ENCODE data around the gene TMOD1.

Gene TMOD1

GRCh38 chr9:97500263-97500662 lies 1.2 kb upstream of the TMOD1 start:
- no peak for DNase-seq

- DNase-seq, result no peak
These were observed 695 bp upstream of the TMOD1 start for GRCh38 chr9:97500765-97501176.

DNA sequence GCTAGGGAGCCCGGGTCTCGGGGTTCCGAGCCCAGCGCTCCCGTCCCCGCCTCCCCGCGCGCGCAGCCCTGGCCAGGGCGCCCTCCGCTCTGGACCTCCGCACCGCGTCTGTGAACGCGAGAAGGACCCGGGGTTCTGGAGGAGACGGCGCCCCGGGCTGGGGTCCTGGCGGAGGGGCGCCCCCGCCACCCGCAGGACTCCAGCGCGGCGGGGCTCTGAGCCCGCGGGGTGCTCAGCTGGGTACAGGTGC lies 431 bp downstream of the TMOD1 start:
- no peak for DNase-seq

DNA sequence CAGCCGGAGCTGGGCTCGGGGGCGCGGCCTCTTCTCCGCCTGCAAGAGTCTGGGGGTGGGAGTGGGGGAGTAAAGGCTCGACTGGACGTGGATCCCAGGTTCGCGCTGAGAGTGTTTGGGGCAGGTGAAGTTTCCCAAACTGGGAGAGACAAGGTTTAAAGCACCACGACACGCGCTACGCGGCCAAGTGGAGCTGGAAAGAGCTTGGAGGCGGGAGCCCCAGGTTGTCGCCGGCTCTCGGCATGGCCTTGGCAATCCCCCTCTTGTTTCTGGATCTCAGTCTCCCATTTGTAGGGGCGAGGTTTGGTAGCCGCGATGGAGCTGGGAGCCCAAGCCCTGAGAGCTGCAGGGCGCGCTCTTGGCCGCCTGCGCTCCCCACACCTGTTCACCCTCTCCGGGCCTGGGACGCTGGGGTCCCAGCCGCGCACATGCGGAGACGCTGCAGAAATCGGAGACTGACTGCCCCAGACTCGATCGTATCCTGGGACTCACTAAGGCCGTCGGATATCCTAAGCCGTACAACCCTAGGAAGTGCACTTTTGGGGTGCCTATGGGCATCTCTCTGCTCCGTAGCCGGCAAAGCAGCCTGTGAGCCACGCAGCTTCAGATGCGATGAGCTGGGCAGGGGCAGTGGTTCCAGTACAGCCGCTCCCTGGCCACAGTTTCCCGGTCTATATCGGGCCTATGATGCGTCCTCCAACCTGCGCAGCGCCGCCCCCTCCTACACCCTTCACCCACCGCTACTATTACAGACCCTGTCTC lies 937 bp downstream of the TMOD1 start:
- no peak for DNase-seq

GRCh38 chr9:97502984-97503861 lies 1.8 kb downstream of the TMOD1 start:
- no peak for DNase-seq

DNA sequence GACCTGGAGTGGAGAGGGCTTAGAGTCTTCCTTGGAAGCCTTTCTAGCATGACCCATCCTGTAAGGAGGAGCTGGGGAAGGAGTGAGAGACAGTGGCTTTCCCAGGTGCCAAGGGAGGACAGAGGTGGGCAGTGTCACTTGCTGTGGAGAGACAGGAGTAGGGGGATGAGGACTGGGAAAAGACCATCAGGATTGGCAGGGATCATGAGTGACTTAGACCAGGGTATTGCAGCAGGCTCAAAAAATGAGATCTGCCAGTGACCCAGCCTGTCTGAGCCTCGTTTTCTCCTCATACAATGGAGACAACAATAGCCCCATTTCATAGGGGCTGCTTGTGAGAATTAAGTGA lies 2.4 kb downstream of the TMOD1 start:
- no peak for DNase-seq

DNA sequence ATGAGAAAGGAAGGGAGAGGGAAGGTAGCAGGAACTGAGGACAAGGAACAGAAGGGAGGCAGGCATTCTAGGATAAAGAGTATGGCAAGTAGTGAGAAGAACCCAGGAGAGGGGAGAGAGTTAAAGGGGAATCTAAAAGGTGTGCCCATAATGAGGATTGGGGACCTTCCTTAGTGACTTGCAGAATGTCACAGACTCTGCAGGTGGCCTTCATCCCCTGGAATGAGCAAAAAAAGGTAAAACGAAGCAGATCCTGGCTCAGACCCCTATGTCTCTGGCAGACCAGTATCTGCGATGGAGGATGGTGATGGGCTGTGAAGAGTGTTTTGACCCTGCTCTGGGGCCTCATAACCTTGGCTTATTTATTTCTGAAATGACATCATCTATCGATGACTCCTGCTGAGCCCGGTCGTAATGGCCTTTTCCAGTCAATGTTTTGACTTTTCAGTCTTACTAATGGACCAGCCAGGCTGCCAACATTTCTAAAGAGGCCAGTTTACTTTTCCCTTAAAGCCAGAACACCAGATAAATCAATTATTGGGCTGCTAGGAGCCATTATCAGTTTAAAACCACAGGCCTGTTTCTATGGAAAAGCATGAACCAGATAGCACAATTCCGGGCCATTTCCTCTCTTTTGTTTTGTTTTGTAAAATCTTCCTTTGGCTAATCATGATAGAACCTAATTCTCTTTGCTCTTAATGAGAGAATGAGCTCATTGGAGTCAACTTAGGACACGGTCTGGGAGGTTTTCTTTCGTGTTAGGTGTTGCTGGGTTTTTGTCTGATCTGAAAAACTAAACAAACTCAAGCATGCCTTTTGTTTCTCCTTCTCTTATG lies 3.1 kb downstream of the TMOD1 start:
- DNase-seq, result no peak

DNA sequence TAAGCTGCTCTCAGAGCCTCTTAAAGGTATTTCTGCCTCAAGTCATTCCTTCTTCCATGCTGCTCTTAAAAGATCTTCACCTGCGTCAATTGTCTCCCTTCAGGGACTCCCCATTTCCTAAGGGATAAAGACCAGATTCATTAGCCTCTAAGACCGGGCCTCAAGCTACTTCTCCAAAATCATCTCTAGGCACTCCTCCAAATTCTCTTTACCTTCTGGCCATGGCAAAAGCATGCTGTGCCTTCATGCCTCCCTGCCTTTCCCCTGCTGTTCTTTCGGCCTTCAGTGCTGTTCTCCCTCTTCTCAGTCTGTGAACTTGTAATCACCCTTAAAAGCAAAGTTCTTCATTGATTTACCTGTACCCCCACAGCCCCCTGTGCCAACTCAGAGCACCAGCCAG lies 4.4 kb downstream of the TMOD1 start:
- DNase-seq, result peak in 1 of 2 experiments; percentile 82

DNA sequence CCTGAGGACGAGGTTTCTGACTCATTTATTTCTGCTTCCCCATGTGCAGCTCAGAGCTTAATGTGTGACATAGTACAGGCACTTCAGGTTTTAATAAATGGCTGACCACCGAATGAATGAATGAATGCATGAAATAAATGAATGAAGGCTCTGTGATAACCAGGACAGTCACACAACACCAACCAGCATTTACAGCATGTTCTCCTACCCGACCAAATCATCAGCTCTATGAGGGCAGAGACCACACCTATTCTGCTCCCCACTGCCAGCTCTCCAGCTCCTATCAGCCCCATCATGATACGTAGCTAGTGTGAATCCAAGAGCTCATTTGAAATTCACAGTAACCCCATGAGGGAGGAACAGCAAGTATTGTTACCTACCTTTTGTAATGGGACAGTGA lies 4.8 kb downstream of the TMOD1 start:
- DNase-seq, result no peak

GRCh38 chr9:97506787-97507186 lies 5.3 kb downstream of the TMOD1 start:
- no peak for DNase-seq

DNA sequence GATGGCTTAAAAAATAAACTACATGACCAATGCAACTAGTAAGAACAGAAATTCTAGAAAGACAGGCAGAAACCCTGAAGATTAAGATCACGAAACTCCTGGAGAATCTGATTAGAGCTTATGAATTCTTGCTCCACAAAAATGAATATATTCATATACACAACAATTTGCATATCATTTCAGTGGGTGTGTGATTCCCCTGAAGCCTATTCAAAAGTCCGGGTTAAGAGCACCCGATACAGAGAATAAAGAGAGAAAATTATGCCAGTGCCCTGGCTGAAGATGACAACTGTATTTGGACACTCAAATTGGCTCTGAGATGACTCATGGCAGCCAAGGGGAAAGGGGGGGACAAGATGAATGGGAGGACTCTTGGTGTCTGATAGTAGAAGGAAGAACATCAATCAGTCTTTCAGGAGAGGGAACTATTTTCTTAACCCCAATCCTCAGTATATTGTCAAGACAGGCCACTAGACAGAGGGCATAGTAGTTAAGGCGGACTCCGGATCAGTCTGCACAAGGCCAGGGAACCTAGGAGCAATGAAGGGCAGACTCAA lies 6.0 kb downstream of the TMOD1 start:
- no peak for DNase-seq

DNA sequence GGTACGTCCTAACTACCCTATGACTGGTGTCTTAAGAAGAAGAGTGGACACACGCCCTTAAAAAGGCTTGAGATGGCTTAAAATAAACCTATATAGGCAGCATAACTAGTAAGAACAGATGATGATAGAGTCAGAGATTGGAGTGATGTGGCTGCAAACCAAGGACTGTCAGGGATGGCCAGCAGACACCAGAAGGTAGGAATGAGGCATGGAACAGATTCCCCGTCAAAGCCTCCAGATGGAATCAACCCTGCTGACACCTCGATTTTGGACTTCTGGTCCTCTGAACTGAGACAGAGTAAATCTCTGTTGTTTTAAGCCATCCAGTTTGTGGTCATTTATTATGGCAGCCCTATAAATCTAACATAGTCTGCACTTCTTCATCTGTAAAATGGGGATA lies 7.4 kb downstream of the TMOD1 start:
- DNase-seq, result peak in 1 of 2 experiments; percentile 41

DNA sequence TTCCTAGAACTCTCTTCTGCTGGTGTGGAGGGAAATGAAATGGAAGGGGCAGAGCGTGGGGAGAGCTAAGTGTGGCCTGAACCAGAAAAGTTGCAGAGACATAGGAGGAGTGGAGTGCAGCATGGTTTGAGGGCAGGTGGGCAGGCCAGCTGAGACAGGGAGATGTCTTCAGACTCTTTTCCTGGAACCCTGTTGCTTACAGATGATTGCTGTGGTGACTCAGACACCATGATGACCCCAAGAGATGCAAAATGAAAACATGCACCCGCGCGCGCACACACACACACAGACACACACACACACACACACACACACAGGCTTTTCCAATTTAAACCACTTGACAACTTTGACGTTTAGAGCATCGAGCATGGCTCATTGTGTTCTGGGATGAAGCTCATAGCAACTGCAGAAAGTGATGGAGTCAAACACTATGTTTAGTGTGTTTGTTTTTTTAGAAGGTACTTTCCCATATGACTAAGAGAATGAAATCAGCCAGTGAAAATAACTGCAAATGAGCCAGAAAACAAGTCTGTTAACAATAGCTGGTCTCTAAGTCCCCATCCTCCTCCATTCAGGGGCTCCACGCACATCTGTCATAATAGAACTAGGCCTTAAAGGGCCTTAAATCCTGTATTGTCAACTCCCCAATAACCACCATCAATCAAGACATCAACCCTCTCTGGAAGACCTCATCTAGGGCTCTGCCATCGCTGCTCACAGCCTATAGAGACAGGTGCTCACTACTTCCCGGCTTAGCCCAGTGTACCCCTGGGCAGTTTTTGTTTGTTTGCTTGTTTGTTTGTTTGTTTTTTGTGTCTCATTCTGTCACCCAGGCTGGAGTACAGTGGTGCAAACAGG lies 9.6 kb downstream of the TMOD1 start:
- no peak for DNase-seq

DNA sequence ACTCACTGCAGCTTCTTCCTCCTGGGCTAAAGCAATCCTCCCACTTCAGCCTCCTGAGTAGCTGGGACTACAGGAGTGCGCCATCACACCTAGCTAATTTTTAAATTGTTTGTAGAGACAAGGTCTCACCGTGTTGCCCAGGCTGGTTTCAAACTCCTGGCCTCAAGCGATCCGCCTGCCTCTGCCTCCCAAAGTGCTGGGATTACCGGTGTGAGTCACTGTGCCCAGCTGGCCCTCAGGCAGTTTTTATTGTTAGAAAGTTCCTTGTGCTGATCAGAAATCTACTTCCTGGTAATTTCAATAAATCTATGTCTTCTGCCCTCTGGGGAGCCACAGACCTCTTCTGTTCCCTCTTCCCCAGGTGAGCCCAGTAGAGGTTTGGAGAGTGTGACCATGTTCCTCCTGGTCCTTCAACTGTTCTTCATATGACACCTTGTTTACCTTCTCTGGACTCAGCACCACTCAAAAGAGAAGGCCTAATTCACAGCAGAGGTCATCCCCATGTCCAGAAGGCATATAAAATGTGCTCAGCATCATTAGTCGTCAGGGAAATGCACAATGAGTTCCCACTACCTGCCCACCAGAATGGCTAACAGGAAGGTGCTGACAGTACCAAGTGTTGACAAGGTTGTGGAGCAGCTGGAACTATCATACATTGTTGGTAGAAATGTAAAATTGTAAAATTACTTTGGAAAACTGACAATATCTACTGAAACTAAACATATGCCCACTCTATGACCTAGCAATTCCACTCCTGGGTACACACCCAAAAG lies 10.4 kb downstream of the TMOD1 start:
- DNase-seq, result no peak

DNA sequence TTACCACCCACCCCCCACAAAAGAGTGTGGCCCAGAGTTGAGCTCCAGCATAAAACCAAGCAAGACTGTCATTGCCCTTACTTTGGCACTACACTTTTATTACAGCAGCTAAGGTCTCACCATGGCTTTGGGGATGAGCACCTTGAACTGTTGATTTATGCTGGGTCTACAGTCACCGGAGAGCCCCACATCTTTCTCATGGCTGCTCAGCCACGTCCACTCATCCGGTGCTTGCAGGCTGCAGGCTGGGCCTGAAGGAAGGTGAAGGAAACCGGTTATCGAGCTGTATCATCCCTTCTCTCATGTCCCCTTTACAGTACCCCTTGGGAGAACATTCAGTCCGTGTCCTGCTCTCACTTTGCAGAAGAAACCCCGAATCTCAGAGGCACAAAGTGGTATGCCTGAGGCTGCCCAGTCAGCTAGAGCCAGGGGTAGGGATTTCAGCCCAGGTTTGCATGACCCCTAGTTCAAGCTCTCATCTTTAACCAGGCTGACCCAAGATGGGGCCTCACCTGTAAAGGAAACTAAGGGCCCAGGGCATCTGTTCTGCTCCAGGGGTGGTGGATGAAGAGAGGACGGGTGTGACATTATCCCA lies 11.6 kb downstream of the TMOD1 start:
- no peak for DNase-seq

DNA sequence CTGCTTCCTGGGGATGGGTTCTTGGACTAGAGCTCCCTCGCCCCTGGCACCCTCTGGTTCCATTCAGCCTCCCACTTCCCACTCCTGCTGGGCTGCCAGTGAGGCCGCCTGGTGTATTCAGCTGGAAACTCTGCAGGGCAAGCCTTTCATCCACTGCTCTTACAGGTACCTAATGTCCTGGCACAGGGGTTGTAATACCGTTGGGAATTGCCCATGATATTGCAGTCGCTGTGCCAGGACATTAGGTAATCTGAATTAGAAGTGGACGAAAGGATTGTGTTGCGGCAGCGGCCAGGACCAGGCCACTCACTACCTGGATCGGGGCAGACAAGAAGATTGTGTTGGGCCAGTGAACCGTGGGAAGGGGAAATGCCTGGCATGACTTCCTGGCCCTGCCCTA lies 13.1 kb downstream of the TMOD1 start:
- DNase-seq, result no peak

- no peak for DNase-seq
These were observed 14.2 kb downstream of the TMOD1 start for GRCh38 chr9:97515662-97516061.

- DNase-seq, result no peak
These were observed 14.6 kb downstream of the TMOD1 start for GRCh38 chr9:97516111-97516510.

GRCh38 chr9:97517331-97518089 lies 16.0 kb downstream of the TMOD1 start:
- no peak for DNase-seq

- DNase-seq, result no peak
These were observed 16.9 kb downstream of the TMOD1 start for GRCh38 chr9:97518166-97518908.

All from cerebellar nuclear complex (tissue), 1 donor.